Measurements from ENCODE around the gene RBBP7.

DNA sequence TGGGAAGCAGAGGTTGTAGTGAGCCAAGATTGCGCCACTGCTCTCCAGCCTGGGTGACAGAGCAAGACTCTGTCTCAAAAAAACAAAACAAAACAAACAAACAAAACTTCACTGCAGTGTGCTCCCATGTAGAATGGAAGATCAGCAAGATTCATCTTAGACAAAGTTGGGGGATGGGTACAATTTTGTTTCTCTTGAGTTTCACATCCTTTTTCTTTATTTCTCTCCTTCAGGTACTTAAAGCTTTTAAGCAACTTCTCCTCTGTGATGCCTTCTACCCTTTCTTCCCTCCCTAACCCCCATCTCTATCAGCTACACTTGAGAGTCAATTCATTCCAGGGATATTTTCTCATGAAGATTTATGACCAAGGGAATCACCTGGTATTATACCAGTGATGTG, 15.5 kb upstream of the RBBP7 start:
- TF ChIP-seq HDGF (IDR thresholded peaks at IDR 0.05; ENCODE audit: borderline replicate concordance) = no peak
- no peak for TF ChIP-seq FOXA1 (IDR thresholded peaks at IDR 0.05)
- TF ChIP-seq TARDBP (IDR thresholded peaks at IDR 0.05) = no peak
- no peak for TF ChIP-seq ZNF384 (IDR thresholded peaks at IDR 0.05)
- TF ChIP-seq BHLHE40 (IDR thresholded peaks at IDR 0.05; ENCODE audit: borderline replicate concordance) = no peak
- TF ChIP-seq FOXM1 (IDR thresholded peaks at IDR 0.05; ENCODE audit: borderline replicate concordance) = no peak
- no peak for TF ChIP-seq CTBP1 (IDR thresholded peaks at IDR 0.05; ENCODE audit: borderline replicate concordance)
- no peak for TF ChIP-seq SP1 (IDR thresholded peaks at IDR 0.05)
- no peak for TF ChIP-seq ELF4 (IDR thresholded peaks at IDR 0.05)
- no peak for TF ChIP-seq SUZ12 (IDR thresholded peaks at IDR 0.05)
- TF ChIP-seq ARNT (IDR thresholded peaks at IDR 0.05) = no peak
- no peak for TF ChIP-seq NFRKB (IDR thresholded peaks at IDR 0.05)
- TF ChIP-seq, protein P1, sequence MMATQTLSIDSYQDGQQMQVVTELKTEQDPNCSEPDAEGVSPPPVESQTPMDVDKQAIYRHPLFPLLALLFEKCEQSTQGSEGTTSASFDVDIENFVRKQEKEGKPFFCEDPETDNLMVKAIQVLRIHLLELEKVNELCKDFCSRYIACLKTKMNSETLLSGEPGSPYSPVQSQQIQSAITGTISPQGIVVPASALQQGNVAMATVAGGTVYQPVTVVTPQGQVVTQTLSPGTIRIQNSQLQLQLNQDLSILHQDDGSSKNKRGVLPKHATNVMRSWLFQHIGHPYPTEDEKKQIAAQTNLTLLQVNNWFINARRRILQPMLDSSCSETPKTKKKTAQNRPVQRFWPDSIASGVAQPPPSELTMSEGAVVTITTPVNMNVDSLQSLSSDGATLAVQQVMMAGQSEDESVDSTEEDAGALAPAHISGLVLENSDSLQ (IDR thresholded peaks at IDR 0.05) = no peak
